A549 (cell line): Measurements from ENCODE around the gene DNAH8. TPM values are rescaled to one million over a fixed set of nuclear protein-coding genes. Genes with fewer than 3 reads are reported as not detected.

Experiments
- ATAC-seq, 2 experiments: fragments of 200-7000 bp in 1 of 2; fragments of >200 bp in 1 of 2; cut with Nextera tagmentation in 1 of 2; cut with Tn5 transposase in 1 of 2; 3 replicates each; pipeline versions ENCODE4 v1.8.0 to v1.9.1; 2018 to 2020; ENCODE audit warnings: mild to moderate bottlenecking in 1 of 2, moderate library complexity in 1 of 2
- CTCF ChIA-PET: fragments of 300-600 bp; sonication (Branson Sonifier 250); formaldehyde crosslinking; extraction: SDS; loops from one replicate; lab custom pipeline; 2021; ENCODE audit warnings: antibody characterized with exemption, inconsistent platforms; lab: Yijun Ruan, JAX
- POLR2A ChIA-PET: fragments of 350-600 bp; formaldehyde crosslinking; extraction: SDS; loops from one replicate; lab custom pipeline; 2021; ENCODE audit warnings: antibody characterized with exemption, inconsistent platforms; lab: Yijun Ruan, JAX
- DNase-seq, 2 experiments: peaks; one replicate each; pipeline versions ENCODE4 v3.0.0 to v3.0.0-alpha.2; 2011 to 2016; ENCODE audit warnings: low read depth in 1 of 2, low spot score in 1 of 2
- FAIRE-seq: peaks from 2 replicates; lab custom pipeline; 2011; peaks lifted over from hg19 to GRCh38; lab: Jason Lieb, UNC
- H3K27ac ChIP-seq, 2 experiments: fragments of >200 bp; sonication (Bioruptor Twin); formaldehyde crosslinking; 3 replicates each; pipeline ENCODE4 v1.5.1; 2016 to 2017
- H3K4me1 ChIP-seq: fragments of >200 bp; sonication (Bioruptor Twin); formaldehyde crosslinking; 3 replicates; pipeline ENCODE4 v1.6.1; 2016
- H3K4me2 ChIP-seq: fragments of >200 bp; sonication (Bioruptor Twin); formaldehyde crosslinking; 3 replicates; pipeline ENCODE4 v1.6.1; 2016
- H3K4me3 ChIP-seq: fragments of >200 bp; sonication (Bioruptor Twin); formaldehyde crosslinking; 3 replicates; pipeline ENCODE4 v1.5.1; 2016
- H3K9me3 ChIP-seq: fragments of >200 bp; sonication (Bioruptor Twin); formaldehyde crosslinking; 3 replicates; pipeline ENCODE4 v1.6.1; 2016
- BHLHE40 ChIP-seq: IDR thresholded peaks from 2 replicates; pipeline ENCODE4 v1.6.1; 2012; ENCODE audit warnings: low read depth, low read length, inconsistent platforms
- CHD2 ChIP-seq: fragments of 150-350 bp; IDR thresholded peaks from 2 replicates; pipeline ENCODE4 v1.6.1; 2014; ENCODE audit warnings: low read length; ENCODE audit not compliant: partially characterized antibody
- EP300 ChIP-seq, 2 experiments: fragments of >200 bp; sonication (Bioruptor Twin); formaldehyde crosslinking; IDR thresholded peaks; 2 replicates in 1 of 2; 3 replicates in 1 of 2; pipeline ENCODE4 v1.6.1; 2016 to 2017
- ESRRA ChIP-seq: fragments of 150-350 bp; IDR thresholded peaks from 2 replicates; pipeline ENCODE4 v1.6.1; 2014; ENCODE audit warnings: mild to moderate bottlenecking, low read length, borderline replicate concordance
- FOSB ChIP-seq: fragments of 250-450 bp; sonication (Bioruptor Pico); IDR thresholded peaks from 2 replicates; pipeline ENCODE4 v1.5.0; 2020; ENCODE audit warnings: mild to moderate bottlenecking, moderate library complexity
- GATA3 ChIP-seq: IDR thresholded peaks from 2 replicates; pipeline ENCODE4 v1.6.1; 2012; ENCODE audit warnings: borderline replicate concordance
- HEYL ChIP-seq: fragments of 250-450 bp; sonication (Bioruptor Pico); IDR thresholded peaks from 2 replicates; pipeline ENCODE4 v1.8.0; 2021; ENCODE audit warnings: mild to moderate bottlenecking, moderate library complexity
- JUN ChIP-seq, 2 experiments: fragments of >200 bp; sonication (Bioruptor Twin); formaldehyde crosslinking; IDR thresholded peaks; 2 replicates in 1 of 2; 3 replicates in 1 of 2; pipeline ENCODE4 v1.6.1; 2016 to 2017
- JUNB ChIP-seq: fragments of >200 bp; sonication (Bioruptor Twin); formaldehyde crosslinking; IDR thresholded peaks from 2 replicates; pipeline ENCODE4 v1.6.1; 2016
- KDM5A ChIP-seq: fragments of 200-600 bp; sonication (generic); IDR thresholded peaks from 2 replicates; pipeline ENCODE4 v1.6.1; 2016; ENCODE audit warnings: antibody characterized with exemption, mild to moderate bottlenecking
- NPAS2 ChIP-seq: fragments of 250-450 bp; sonication (Bioruptor Pico); IDR thresholded peaks from 2 replicates; pipeline ENCODE4 v1.8.0; 2022; ENCODE audit warnings: mild to moderate bottlenecking, moderate library complexity, borderline replicate concordance
- PHF8 ChIP-seq: fragments of 200-600 bp; sonication (generic); IDR thresholded peaks from 2 replicates; pipeline ENCODE4 v1.6.1; 2016; ENCODE audit warnings: low read depth, mild to moderate bottlenecking, antibody characterized with exemption, moderate library complexity, borderline replicate concordance
- POLR2A ChIP-seq: IDR thresholded peaks from 2 replicates; pipeline ENCODE4 v1.6.1; 2012; ENCODE audit warnings: mild to moderate bottlenecking, low read length
- RAD21 ChIP-seq, 2 experiments: fragments of >200 bp in 1 of 2; sonication (Bioruptor Twin) in 1 of 2; formaldehyde crosslinking in 1 of 2; IDR thresholded peaks in 1 of 2; conservative IDR thresholded peaks in 1 of 2; 2 replicates in 1 of 2; 3 replicates in 1 of 2; pipeline ENCODE4 v1.6.1; 2012 to 2018; ENCODE audit warnings: inconsistent platforms in 1 of 2
- RCOR1 ChIP-seq: fragments of 150-350 bp; IDR thresholded peaks from 2 replicates; pipeline ENCODE4 v1.6.1; 2014; ENCODE audit warnings: antibody characterized with exemption, low read length, low read depth
- SMC3 ChIP-seq: fragments of >200 bp; sonication (Bioruptor Twin); formaldehyde crosslinking; IDR thresholded peaks from 3 replicates; pipeline ENCODE4 v1.6.1; 2018; ENCODE audit warnings: inconsistent platforms
- SREBF2 ChIP-seq: fragments of 450-650 bp; IDR thresholded peaks from 2 replicates; pipeline ENCODE4 v1.6.1; 2014; ENCODE audit warnings: mild to moderate bottlenecking, moderate library complexity
- TFCP2L1 ChIP-seq: fragments of 250-450 bp; sonication (Bioruptor Pico); IDR thresholded peaks from 2 replicates; pipeline ENCODE4 v1.5.0; 2021; ENCODE audit warnings: mild to moderate bottlenecking
- ZFP36 ChIP-seq: fragments of 450-650 bp; IDR thresholded peaks from 2 replicates; pipeline ENCODE4 v1.6.1; 2014; ENCODE audit warnings: borderline replicate concordance; ENCODE audit not compliant: partially characterized antibody
- WGBS: methylation state at CpG from one replicate; pipeline ENCODE4 v1.1.6; 2017; ENCODE audit errors: missing lambda C conversion rate; 5-methylcytosine and 5-hydroxymethylcytosine counted together
- polyA plus RNA-seq, 4 experiments: library from polyadenylated mRNA; depleted of rRNA in 3 of 4; stranded (reverse); fragments of >200 nt; fragmentation: RNase III in 1 of 4; extraction: RNeasy Plus Mini Kit Qiagen cat#74134 plus additional on column Dnase treatment in 1 of 4; gene quantifications; 2 replicates in 3 of 4; 3 replicates in 1 of 4; pipeline ENCODE4 v1.2.3, GENCODE V29; 2011 to 2017
- TF ChIP-seq, protein P1 (sequence below): fragments of 450-650 bp; IDR thresholded peaks from 2 replicates; pipeline ENCODE4 v1.6.1; 2014; ENCODE audit warnings: antibody characterized with exemption
- TF ChIP-seq, protein P2 (sequence below): fragments of 200-600 bp; sonication (generic); IDR thresholded peaks from 2 replicates; pipeline ENCODE4 v1.6.1; 2016; ENCODE audit warnings: antibody characterized with exemption, mild to moderate bottlenecking, moderate library complexity
- TF ChIP-seq, protein P3 (sequence below): fragments of 250-450 bp; sonication (Bioruptor Pico); IDR thresholded peaks from 2 replicates; pipeline ENCODE4 v1.5.0; 2021; ENCODE audit warnings: mild to moderate bottlenecking, moderate library complexity, borderline replicate concordance

DNAH8 gene
- polyA plus RNA-seq, 2 of the 4 experiments (the other 2 are of a cell fraction), result not detected

DNA sequence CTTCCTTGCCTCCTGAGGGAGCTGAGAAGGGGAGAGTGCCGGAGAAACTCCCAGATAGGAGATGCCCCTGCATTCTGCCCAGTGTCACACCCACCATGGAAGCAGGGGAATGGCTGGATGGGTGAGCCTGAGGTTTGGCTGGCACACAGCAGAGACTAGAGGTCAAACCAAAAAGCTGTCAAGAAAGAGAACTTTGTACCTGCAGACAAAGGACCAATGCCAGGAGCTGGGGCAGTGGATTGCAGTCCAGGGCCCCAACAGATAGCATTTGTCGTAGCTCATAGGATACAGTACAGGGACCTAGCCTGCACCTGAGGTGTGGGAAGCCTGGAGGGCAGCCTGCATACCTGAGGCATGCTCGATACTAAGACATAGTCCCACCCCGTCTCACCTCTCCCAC, 227.3 kb downstream of the DNAH8 start (continued):
- TF ChIP-seq RAD21 (conservative IDR thresholded peaks at IDR 0.05 in 1 of 2, IDR thresholded peaks at IDR 0.05 in 1 of 2), result no peak

DNA sequence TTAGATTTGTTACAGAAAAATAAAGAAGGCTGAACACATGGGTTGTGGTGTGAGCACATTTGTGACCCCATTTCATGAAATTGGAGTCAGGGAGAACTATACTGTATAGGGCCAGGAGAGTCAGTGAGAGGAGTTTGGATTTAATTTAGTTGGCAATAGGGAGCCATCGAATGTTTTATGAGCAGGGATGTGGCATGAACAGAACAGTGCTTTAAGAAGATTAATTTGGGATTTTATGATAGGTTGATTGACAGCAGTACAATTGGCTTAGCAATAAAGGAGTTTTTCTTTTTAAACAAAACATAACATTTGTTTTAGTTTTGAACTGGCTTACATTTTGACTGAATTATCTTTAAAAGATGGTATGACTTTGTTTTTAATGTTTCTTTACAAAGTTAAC, 227.9 kb downstream of the DNAH8 start:
- POLR2A ChIA-PET, result no interaction called here
- H3K4me1 ChIP-seq, result no peaks in the 10 kb centered on the region
- TF ChIP-seq KDM5A, result no peak
- no peak for TF ChIP-seq JUNB
- TF ChIP-seq, protein P1, sequence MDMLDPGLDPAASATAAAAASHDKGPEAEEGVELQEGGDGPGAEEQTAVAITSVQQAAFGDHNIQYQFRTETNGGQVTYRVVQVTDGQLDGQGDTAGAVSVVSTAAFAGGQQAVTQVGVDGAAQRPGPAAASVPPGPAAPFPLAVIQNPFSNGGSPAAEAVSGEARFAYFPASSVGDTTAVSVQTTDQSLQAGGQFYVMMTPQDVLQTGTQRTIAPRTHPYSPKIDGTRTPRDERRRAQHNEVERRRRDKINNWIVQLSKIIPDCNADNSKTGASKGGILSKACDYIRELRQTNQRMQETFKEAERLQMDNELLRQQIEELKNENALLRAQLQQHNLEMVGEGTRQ, result no peak
- TF ChIP-seq, protein P2, sequence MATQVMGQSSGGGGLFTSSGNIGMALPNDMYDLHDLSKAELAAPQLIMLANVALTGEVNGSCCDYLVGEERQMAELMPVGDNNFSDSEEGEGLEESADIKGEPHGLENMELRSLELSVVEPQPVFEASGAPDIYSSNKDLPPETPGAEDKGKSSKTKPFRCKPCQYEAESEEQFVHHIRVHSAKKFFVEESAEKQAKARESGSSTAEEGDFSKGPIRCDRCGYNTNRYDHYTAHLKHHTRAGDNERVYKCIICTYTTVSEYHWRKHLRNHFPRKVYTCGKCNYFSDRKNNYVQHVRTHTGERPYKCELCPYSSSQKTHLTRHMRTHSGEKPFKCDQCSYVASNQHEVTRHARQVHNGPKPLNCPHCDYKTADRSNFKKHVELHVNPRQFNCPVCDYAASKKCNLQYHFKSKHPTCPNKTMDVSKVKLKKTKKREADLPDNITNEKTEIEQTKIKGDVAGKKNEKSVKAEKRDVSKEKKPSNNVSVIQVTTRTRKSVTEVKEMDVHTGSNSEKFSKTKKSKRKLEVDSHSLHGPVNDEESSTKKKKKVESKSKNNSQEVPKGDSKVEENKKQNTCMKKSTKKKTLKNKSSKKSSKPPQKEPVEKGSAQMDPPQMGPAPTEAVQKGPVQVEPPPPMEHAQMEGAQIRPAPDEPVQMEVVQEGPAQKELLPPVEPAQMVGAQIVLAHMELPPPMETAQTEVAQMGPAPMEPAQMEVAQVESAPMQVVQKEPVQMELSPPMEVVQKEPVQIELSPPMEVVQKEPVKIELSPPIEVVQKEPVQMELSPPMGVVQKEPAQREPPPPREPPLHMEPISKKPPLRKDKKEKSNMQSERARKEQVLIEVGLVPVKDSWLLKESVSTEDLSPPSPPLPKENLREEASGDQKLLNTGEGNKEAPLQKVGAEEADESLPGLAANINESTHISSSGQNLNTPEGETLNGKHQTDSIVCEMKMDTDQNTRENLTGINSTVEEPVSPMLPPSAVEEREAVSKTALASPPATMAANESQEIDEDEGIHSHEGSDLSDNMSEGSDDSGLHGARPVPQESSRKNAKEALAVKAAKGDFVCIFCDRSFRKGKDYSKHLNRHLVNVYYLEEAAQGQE, result no peak
- no peak for TF ChIP-seq RAD21 (conservative IDR thresholded peaks at IDR 0.05 in 1 of 2, IDR thresholded peaks at IDR 0.05 in 1 of 2)
- no peak for TF ChIP-seq PHF8
- TF ChIP-seq NPAS2 (CRISPR knock-in tag), result no peak
- no peak for TF ChIP-seq GATA3
- no peak for TF ChIP-seq BHLHE40
- TF ChIP-seq RCOR1, result no peak
- TF ChIP-seq HEYL, result no peak
- no peak for TF ChIP-seq POLR2A
- TF ChIP-seq, all 56 proteins: peak for 0
- no peak for FAIRE-seq
- no peaks in the 10 kb centered on the region for H3K9me3 ChIP-seq
- no peak overlapping the region for H3K4me2 ChIP-seq
- WGBS, result 4% methylated on average over 1 of the region's 1 CpG
- no peak overlapping the region for H3K27ac ChIP-seq
- ATAC-seq, result no peak
- H3K4me3 ChIP-seq, result no peak overlapping the region
- CTCF ChIA-PET, result no interaction called here
- DNase-seq, result no peak

DNA sequence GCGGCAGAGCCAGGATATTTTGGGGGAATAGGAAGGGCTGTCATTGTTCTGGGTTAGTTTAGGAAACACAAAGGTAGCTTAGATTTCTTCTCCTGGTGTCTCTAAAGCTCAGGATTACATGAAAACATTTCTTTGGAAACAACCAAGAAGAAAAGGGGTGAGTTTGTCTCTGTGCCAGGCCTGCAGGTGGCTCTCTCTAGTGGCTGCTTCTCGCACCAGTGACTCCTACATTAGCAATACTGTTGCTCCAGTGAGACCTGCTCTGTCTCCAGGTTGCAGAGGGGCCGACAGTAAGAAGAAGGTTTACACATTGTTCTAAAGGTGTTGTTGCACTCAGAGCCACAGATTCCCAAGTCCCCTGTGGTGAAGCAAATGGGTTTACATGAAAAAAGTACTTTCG, 228.9 kb downstream of the DNAH8 start:
- POLR2A ChIA-PET, result no interaction called here
- no peak for TF ChIP-seq TFCP2L1 (CRISPR knock-in tag)
- TF ChIP-seq RAD21 (conservative IDR thresholded peaks at IDR 0.05 in 1 of 2, IDR thresholded peaks at IDR 0.05 in 1 of 2), result no peak
- TF ChIP-seq, protein P3, sequence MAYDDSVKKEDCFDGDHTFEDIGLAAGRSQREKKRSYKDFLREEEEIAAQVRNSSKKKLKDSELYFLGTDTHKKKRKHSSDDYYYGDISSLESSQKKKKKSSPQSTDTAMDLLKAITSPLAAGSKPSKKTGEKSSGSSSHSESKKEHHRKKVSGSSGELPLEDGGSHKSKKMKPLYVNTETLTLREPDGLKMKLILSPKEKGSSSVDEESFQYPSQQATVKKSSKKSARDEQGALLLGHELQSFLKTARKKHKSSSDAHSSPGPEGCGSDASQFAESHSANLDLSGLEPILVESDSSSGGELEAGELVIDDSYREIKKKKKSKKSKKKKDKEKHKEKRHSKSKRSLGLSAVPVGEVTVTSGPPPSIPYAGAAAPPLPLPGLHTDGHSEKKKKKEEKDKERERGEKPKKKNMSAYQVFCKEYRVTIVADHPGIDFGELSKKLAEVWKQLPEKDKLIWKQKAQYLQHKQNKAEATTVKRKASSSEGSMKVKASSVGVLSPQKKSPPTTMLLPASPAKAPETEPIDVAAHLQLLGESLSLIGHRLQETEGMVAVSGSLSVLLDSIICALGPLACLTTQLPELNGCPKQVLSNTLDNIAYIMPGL (CRISPR knock-in tag), result no peak
- no peak for TF ChIP-seq KDM5A
- TF ChIP-seq EP300 (IDR thresholded peaks at IDR 0.05), result no peak
- TF ChIP-seq JUNB, result no peak
- TF ChIP-seq JUN (IDR thresholded peaks at IDR 0.05), result no peak
- no peak for TF ChIP-seq FOSB (CRISPR knock-in tag)
- TF ChIP-seq ESRRA, result no peak
- no peak for TF ChIP-seq SREBF2
- no peak for TF ChIP-seq CHD2
- TF ChIP-seq SMC3, result no peak
- TF ChIP-seq ZFP36, result no peak
- TF ChIP-seq, all 56 proteins: peak for 0
- FAIRE-seq, result no peak
- no peak overlapping the region for H3K27ac ChIP-seq
- DNase-seq, result peak in 1 of 2 experiments; percentile 1
- H3K4me3 ChIP-seq, result no peak overlapping the region
- H3K9me3 ChIP-seq, result no peaks in the 10 kb centered on the region
- no peak for ATAC-seq
- CTCF ChIA-PET, result interaction anchor here (0.7 kb wide), 1 partner anchor 16 kb away, joined by 3 read pairs; no protein-coding TSS in a partner anchor
- WGBS, result 7% methylated on average over 4 of the region's 4 CpGs
- no peaks in the 10 kb centered on the region for H3K4me1 ChIP-seq
- H3K4me2 ChIP-seq, result no peak overlapping the region
